SU-DHL-6 (cell line): ENCODE results near the gene FOXC2.

Experiments
- H2AFZ ChIP-seq: fragments of 200-600 bp; sonication (generic); 2 replicates; pipeline ENCODE4 v1.6.1; 2014; ENCODE audit warnings: low read depth, mild to moderate bottlenecking, moderate library complexity, mixed read lengths, antibody characterized with exemption, low read length; ENCODE audit not compliant: severe bottlenecking
- H3F3A ChIP-seq: fragments of 200-600 bp; shearing (Covaris generic); 2 replicates; pipeline ENCODE4 v1.6.0; 2016; ENCODE audit warnings: antibody characterized with exemption, mild to moderate bottlenecking; ENCODE audit not compliant: insufficient read depth
- H3K27ac ChIP-seq: fragments of 200-600 bp; sonication (generic); 2 replicates; pipeline ENCODE4 v1.5.1; 2016; ENCODE audit warnings: low read depth, mild to moderate bottlenecking, low read length, moderate library complexity, mixed read lengths
- H3K27me3 ChIP-seq: fragments of 200-600 bp; sonication (generic), shearing (Covaris generic); 2 replicates; pipeline ENCODE4 v1.6.0; 2014; ENCODE audit warnings: mild to moderate bottlenecking, low read length
- H3K36me3 ChIP-seq: fragments of 200-600 bp; sonication (generic); 2 replicates; pipeline ENCODE4 v1.6.1; 2014; ENCODE audit warnings: mild to moderate bottlenecking, low read length, mixed read lengths
- H3K4me2 ChIP-seq: fragments of 300-600, 200-600 bp; shearing (Covaris generic), sonication (generic); 2 replicates; pipeline ENCODE4 v1.6.0; 2014; ENCODE audit warnings: low read length, low read depth, mild to moderate bottlenecking; ENCODE audit not compliant: poor library complexity, severe bottlenecking
- H3K4me3 ChIP-seq: fragments of 200-600 bp; sonication (generic); 2 replicates; pipeline ENCODE4 v1.5.1; 2014; ENCODE audit warnings: antibody characterized with exemption, low read length, mild to moderate bottlenecking, mixed read lengths; ENCODE audit not compliant: insufficient read depth, poor library complexity, severe bottlenecking
- H3K79me2 ChIP-seq: fragments of 200-600 bp; sonication (generic); 2 replicates; pipeline ENCODE4 v1.6.1; 2014; ENCODE audit warnings: mild to moderate bottlenecking, low read length, moderate library complexity; ENCODE audit not compliant: insufficient read depth
- H3K9ac ChIP-seq: fragments of 200-600 bp; sonication (generic); 2 replicates; pipeline ENCODE4 v1.7.0; 2014; ENCODE audit warnings: mild to moderate bottlenecking, low read length
- H3K9me2 ChIP-seq: fragments of 200-600 bp; sonication (generic); replicated peaks from 2 replicates; pipeline ENCODE4 v1.6.1; 2014; ENCODE audit warnings: low read length; ENCODE audit not compliant: insufficient read depth
- H3K9me3 ChIP-seq: fragments of 200-600 bp; sonication (generic); 2 replicates; pipeline ENCODE4 v1.6.1; 2014; ENCODE audit warnings: low read length, mixed read lengths; ENCODE audit not compliant: insufficient read depth
- H4K20me1 ChIP-seq: fragments of 200-600 bp; sonication (generic); 2 replicates; pipeline ENCODE4 v1.6.1; 2014; ENCODE audit warnings: low read depth, mild to moderate bottlenecking, antibody characterized with exemption, low read length, moderate library complexity, mixed read lengths
- EZH2phosphoT487 ChIP-seq: fragments of 200-600 bp; sonication (generic), shearing (Covaris generic); conservative IDR thresholded peaks from 2 replicates; pipeline ENCODE4 v1.6.1; 2018; ENCODE audit warnings: mild to moderate bottlenecking, antibody characterized with exemption, low read length, moderate library complexity, mixed read lengths
- TF ChIP-seq, protein P1 (sequence below): fragments of 200-600 bp; sonication (generic); IDR thresholded peaks from one replicate; pipeline ENCODE4 v1.5.1; 2017; ENCODE audit warnings: antibody characterized with exemption, mild to moderate bottlenecking, low read length, moderate library complexity; ENCODE audit not compliant: insufficient read depth, poor library complexity, severe bottlenecking

The FOXC2 gene

DNA sequence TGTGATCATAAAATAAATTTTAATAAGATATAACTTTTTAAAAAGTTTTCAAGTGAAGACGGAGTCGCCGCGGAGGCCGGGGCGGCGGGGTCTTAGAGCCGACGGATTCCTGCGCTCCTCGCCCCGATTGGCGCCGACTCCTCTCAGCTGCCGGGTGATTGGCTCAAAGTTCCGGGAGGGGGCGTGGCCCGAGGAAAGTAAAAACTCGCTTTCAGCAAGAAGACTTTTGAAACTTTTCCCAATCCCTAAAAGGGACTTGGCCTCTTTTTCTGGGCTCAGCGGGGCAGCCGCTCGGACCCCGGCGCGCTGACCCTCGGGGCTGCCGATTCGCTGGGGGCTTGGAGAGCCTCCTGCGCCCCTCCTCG lies at the start of gene FOXC2:
Gene FOXC2 (plus strand): TSS at position 229 of the 365 bp plus-strand sequence. CDS start 507 bp downstream, outside the sequence.
- TF ChIP-seq EZH2phosphoT487, result no peak
- TF ChIP-seq, protein P1, sequence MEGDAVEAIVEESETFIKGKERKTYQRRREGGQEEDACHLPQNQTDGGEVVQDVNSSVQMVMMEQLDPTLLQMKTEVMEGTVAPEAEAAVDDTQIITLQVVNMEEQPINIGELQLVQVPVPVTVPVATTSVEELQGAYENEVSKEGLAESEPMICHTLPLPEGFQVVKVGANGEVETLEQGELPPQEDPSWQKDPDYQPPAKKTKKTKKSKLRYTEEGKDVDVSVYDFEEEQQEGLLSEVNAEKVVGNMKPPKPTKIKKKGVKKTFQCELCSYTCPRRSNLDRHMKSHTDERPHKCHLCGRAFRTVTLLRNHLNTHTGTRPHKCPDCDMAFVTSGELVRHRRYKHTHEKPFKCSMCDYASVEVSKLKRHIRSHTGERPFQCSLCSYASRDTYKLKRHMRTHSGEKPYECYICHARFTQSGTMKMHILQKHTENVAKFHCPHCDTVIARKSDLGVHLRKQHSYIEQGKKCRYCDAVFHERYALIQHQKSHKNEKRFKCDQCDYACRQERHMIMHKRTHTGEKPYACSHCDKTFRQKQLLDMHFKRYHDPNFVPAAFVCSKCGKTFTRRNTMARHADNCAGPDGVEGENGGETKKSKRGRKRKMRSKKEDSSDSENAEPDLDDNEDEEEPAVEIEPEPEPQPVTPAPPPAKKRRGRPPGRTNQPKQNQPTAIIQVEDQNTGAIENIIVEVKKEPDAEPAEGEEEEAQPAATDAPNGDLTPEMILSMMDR, result no peak
- Histone ChIP-seq H3K79me2 (no peaks in the 10 kb centered on the region), H3K9ac (no peak within 1 kb of the TSS), H4K20me1 (no peaks in the 10 kb centered on the region), H3K4me2 (no peak within 1 kb of the TSS), H3K9me2 (no peaks in the 10 kb centered on the region), H2AFZ (no peak within 1 kb of the TSS), H3F3A (0 out of 2 replicates have a peak, but pooled peaks cover 4% of the 10 kb centered on the region), H3K4me3 (no peak within 1 kb of the TSS), H3K27me3 (no peaks in the 10 kb centered on the region), H3K9me3 (no peaks in the 10 kb centered on the region), H3K36me3 (no peaks in the 10 kb centered on the region), H3K27ac (no peak within 1 kb of the TSS)

DNA sequence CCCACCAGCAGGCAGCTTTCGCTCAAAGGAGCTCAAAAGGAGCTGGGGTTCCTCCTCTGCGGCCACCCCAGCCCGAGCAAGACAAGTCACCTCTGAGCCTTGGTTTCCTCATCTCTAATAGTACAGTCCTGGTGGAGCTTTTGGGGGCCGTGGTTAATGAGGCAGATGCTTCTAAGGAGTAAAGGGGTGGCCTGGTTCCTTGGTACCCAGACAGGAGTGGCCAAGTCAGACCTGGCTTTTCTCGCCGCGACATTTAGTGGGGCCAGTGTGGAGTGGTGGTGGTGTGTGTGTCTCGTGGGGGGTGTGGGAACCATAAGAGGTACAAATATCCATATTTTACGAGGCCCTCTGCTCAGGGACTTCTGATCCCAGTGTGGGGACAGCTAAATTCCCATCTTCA lies 49.6 kb upstream of the FOXC2 start:
- no peak overlapping the region for H2AFZ ChIP-seq
- no peaks in the 10 kb centered on the region for H3F3A ChIP-seq
- H3K9ac ChIP-seq, result no peak overlapping the region
- H3K9me2 ChIP-seq, result no peaks in the 10 kb centered on the region
- H3K4me3 ChIP-seq, result no peak overlapping the region
- H3K4me2 ChIP-seq, result no peak overlapping the region
- no peaks in the 10 kb centered on the region for H3K9me3 ChIP-seq
- H4K20me1 ChIP-seq, result no peaks in the 10 kb centered on the region
- no peak overlapping the region for H3K27ac ChIP-seq
- H3K27me3 ChIP-seq, result no peaks in the 10 kb centered on the region
- no peaks in the 10 kb centered on the region for H3K36me3 ChIP-seq
- TF ChIP-seq, protein P1, result no peak
- no peaks in the 10 kb centered on the region for H3K79me2 ChIP-seq

DNA sequence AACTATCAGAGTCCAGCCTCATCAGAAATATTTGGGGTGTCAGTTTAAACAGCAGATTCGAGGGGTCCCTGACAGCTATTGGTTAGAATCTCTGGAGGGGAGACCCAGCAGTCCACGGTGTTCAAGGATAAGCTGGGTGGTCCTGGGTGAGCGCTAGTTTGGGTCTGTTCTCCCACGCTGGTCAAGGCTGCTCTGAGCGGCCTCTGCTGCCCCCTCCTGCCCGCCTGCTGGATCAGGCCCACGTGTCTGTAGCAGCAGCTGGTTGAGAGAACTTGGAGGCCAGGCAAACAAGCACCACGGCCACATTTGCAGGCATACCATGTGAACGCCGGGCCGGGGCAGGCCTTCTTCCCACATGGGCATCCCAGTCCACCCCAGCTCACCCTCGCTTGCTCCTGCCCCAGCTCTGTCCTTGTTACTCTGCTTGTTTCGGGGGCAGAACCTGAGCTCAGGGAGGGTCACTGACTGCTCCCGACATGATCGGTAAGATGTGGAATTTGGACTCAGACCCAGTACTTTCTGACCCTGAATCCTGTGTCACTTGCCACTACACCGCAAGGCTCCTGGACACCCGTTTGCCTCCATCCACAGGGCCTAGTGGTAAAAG lies 48.9 kb upstream of the FOXC2 start:
- Histone ChIP-seq H3K9ac (no peak overlapping the region), H3K79me2 (no peaks in the 10 kb centered on the region), H4K20me1 (no peaks in the 10 kb centered on the region), H3K4me3 (no peak overlapping the region), H3K27me3 (no peaks in the 10 kb centered on the region), H3K27ac (no peak overlapping the region), H3K9me2 (no peaks in the 10 kb centered on the region), H3K36me3 (no peaks in the 10 kb centered on the region), H3F3A (no peaks in the 10 kb centered on the region), H2AFZ (no peak overlapping the region), H3K9me3 (no peaks in the 10 kb centered on the region), H3K4me2 (no peak overlapping the region)
- TF ChIP-seq, protein P1, result peak; percentile 44
- TF ChIP-seq EZH2phosphoT487, result no peak
